ENCODE results near the gene KCTD12. TPM values are rescaled to one million over a fixed set of nuclear protein-coding genes. Genes with fewer than 3 reads are reported as not detected.

KCTD12 gene
- total RNA-seq, 1 experiment from 2014 or later: 1.9 TPM

DNA sequence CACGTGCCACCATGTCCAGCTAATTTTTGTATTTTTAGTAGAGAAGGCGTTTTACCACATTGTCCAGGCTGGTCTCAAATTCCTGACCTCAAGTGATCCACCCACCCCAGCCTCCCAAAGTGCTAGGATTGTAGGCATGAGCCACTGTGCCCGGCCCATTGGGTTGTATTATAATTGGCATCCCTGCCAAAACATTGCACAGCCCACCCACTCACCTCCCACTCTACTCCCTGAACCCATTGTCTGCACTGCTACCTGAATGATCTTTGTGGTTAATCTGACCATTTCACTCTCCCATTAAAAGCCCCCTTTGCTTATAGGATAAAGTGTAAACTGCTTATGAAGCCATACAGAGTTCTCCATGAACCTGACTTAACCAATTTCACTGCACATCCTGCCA is 26.3 kb upstream of the KCTD12 start:
- H3K27ac ChIP-seq (ENCODE audit: low read depth, low read length): no peak overlapping the region
- no peaks in the 10 kb centered on the region for H3K27me3 ChIP-seq (ENCODE audit: insufficient read depth, low read length)
- no peak overlapping the region for H3K9ac ChIP-seq (ENCODE audit: low read length)
- BruUV-seq (replicated peaks): no TSS peak
- H3K9me2 ChIP-seq (ENCODE audit: insufficient read depth): no peaks in the 10 kb centered on the region
- no peaks in the 10 kb centered on the region for H3K36me3 ChIP-seq (ENCODE audit: control insufficient read depth in 1 of 2, insufficient read depth in 2 of 2, low read length in 2 of 2)
- RAD21 ChIA-PET (ENCODE audit: low non-redundant PET in 1 of 2, low total read pairs in 2 of 2, uncharacterized antibody in 2 of 2, unreplicated experiment in 2 of 2): no interaction called here
- CTCF ChIA-PET: no interaction called here
- no peaks in the 10 kb centered on the region for H4K20me1 ChIP-seq (ENCODE audit: insufficient read depth)
- ATAC-seq (no peak), DNase-seq (ENCODE audit: low read depth, low spot score) (no peak)
- POLR2A ChIA-PET: no interaction called here
- H3K4me3 ChIP-seq (replicated peaks in 1 of 2; ENCODE audit: low read depth in 1 of 2, low read length in 2 of 2): no peak overlapping the region
- intact Hi-C loops (cut with micrococcal nuclease): no loop called here
- no peak overlapping the region for H3K4me2 ChIP-seq (ENCODE audit: low read length)
- no peak overlapping the region for H2AFZ ChIP-seq (ENCODE audit: low read depth, low read length, poor library complexity, severe bottlenecking)
- no peaks in the 10 kb centered on the region for H3K79me2 ChIP-seq (ENCODE audit: insufficient read depth, low read length)
- H3K9me3 ChIP-seq (ENCODE audit: control insufficient read depth in 1 of 2, insufficient read depth in 1 of 2, low read depth in 1 of 2, low read length in 2 of 2): no peaks in the 10 kb centered on the region
- H3K4me1 ChIP-seq (ENCODE audit: control insufficient read depth in 1 of 2, insufficient read depth in 2 of 2, low read length in 2 of 2): no peaks in the 10 kb centered on the region
- TF ChIP-seq SRF (IDR thresholded peaks at IDR 0.05; ENCODE audit: low read depth) (no peak), POLR2AphosphoS5 (IDR thresholded peaks at IDR 0.05; ENCODE audit: low read depth, low read length) (no peak), RAD21 (IDR thresholded peaks at IDR 0.05; ENCODE audit: low read depth) (no peak), ZFX (IDR thresholded peaks at IDR 0.05) (no peak), ZNF274 (IDR thresholded peaks at IDR 0.05; ENCODE audit: low read depth, low read length) (no peak), EZH2 (IDR thresholded peaks at IDR 0.05) (no peak), YY1 (IDR thresholded peaks at IDR 0.05; ENCODE audit: extremely low read depth, insufficient replicate concordance, low read depth, low read length) (no peak)
- TF ChIP-seq, protein P1, sequence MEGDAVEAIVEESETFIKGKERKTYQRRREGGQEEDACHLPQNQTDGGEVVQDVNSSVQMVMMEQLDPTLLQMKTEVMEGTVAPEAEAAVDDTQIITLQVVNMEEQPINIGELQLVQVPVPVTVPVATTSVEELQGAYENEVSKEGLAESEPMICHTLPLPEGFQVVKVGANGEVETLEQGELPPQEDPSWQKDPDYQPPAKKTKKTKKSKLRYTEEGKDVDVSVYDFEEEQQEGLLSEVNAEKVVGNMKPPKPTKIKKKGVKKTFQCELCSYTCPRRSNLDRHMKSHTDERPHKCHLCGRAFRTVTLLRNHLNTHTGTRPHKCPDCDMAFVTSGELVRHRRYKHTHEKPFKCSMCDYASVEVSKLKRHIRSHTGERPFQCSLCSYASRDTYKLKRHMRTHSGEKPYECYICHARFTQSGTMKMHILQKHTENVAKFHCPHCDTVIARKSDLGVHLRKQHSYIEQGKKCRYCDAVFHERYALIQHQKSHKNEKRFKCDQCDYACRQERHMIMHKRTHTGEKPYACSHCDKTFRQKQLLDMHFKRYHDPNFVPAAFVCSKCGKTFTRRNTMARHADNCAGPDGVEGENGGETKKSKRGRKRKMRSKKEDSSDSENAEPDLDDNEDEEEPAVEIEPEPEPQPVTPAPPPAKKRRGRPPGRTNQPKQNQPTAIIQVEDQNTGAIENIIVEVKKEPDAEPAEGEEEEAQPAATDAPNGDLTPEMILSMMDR (IDR thresholded peaks at IDR 0.05 in 2 of 3, conservative IDR thresholded peaks at IDR 0.05 in 1 of 3; ENCODE audit: borderline replicate concordance in 1 of 3, insufficient read depth in 1 of 3, low read depth in 2 of 3, low read length in 2 of 3): no peak
- TF ChIP-seq, protein P2, sequence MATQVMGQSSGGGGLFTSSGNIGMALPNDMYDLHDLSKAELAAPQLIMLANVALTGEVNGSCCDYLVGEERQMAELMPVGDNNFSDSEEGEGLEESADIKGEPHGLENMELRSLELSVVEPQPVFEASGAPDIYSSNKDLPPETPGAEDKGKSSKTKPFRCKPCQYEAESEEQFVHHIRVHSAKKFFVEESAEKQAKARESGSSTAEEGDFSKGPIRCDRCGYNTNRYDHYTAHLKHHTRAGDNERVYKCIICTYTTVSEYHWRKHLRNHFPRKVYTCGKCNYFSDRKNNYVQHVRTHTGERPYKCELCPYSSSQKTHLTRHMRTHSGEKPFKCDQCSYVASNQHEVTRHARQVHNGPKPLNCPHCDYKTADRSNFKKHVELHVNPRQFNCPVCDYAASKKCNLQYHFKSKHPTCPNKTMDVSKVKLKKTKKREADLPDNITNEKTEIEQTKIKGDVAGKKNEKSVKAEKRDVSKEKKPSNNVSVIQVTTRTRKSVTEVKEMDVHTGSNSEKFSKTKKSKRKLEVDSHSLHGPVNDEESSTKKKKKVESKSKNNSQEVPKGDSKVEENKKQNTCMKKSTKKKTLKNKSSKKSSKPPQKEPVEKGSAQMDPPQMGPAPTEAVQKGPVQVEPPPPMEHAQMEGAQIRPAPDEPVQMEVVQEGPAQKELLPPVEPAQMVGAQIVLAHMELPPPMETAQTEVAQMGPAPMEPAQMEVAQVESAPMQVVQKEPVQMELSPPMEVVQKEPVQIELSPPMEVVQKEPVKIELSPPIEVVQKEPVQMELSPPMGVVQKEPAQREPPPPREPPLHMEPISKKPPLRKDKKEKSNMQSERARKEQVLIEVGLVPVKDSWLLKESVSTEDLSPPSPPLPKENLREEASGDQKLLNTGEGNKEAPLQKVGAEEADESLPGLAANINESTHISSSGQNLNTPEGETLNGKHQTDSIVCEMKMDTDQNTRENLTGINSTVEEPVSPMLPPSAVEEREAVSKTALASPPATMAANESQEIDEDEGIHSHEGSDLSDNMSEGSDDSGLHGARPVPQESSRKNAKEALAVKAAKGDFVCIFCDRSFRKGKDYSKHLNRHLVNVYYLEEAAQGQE (IDR thresholded peaks at IDR 0.05; ENCODE audit: low read depth): no peak
